HEK293 (cell line): ENCODE measurements around the gene PBX2.
A peak's percentile ranks its signal among the peaks of the same experiment; 100 is the strongest.

ENCODE experiments used
- MYNN ChIP-seq: fragments of 450-650 bp; formaldehyde crosslinking; IDR thresholded peaks from 2 replicates; pipeline ENCODE4 v1.5.1; 2016; ENCODE audit warnings: missing biosample characterization, missing genetic modification characterization, borderline replicate concordance
- SETDB1 ChIP-seq: IDR thresholded peaks from one replicate; pipeline ENCODE4 v1.6.1; 2017; ENCODE audit warnings: mild to moderate bottlenecking, low read length, moderate library complexity, mixed read lengths; ENCODE audit not compliant: insufficient read length
- TCF7L2 ChIP-seq: IDR thresholded peaks from 2 replicates; pipeline ENCODE4 v1.6.1; 2011; ENCODE audit warnings: low read depth, mild to moderate bottlenecking, inconsistent platforms, low read length, moderate library complexity, borderline replicate concordance
- ZBTB20 ChIP-seq: fragments of 450-650 bp; formaldehyde crosslinking; IDR thresholded peaks from 2 replicates; pipeline ENCODE4 v1.5.1; 2016; ENCODE audit warnings: missing biosample characterization, missing genetic modification characterization
- ZEB2 ChIP-seq: fragments of 450-650 bp; formaldehyde crosslinking; IDR thresholded peaks from 2 replicates; pipeline ENCODE4 v1.5.1; 2016; ENCODE audit warnings: missing biosample characterization, missing genetic modification characterization
- ZFP69B ChIP-seq: fragments of 450-650 bp; formaldehyde crosslinking; IDR thresholded peaks from 2 replicates; pipeline ENCODE4 v1.5.1; 2016; ENCODE audit warnings: missing biosample characterization, missing genetic modification characterization
- ZIC2 ChIP-seq: fragments of 450-650 bp; formaldehyde crosslinking; IDR thresholded peaks from 2 replicates; pipeline ENCODE4 v1.5.1; 2016; ENCODE audit warnings: missing biosample characterization, missing genetic modification characterization
- ZNF140 ChIP-seq: fragments of 450-650 bp; formaldehyde crosslinking; IDR thresholded peaks from 2 replicates; pipeline ENCODE4 v1.5.1; 2016; ENCODE audit warnings: missing biosample characterization, missing genetic modification characterization
- ZNF146 ChIP-seq: fragments of 450-650 bp; formaldehyde crosslinking; IDR thresholded peaks from 2 replicates; pipeline ENCODE4 v1.5.1; 2016; ENCODE audit warnings: missing biosample characterization, missing genetic modification characterization
- ZNF169 ChIP-seq: fragments of 450-650 bp; formaldehyde crosslinking; IDR thresholded peaks from 2 replicates; pipeline ENCODE4 v1.5.1; 2016; ENCODE audit warnings: missing biosample characterization, missing genetic modification characterization
- ZNF211 ChIP-seq: fragments of 450-650 bp; formaldehyde crosslinking; IDR thresholded peaks from 2 replicates; pipeline ENCODE4 v1.5.1; 2016; ENCODE audit warnings: low read depth, missing biosample characterization, missing genetic modification characterization
- ZNF248 ChIP-seq: fragments of 450-650 bp; formaldehyde crosslinking; IDR thresholded peaks from 2 replicates; pipeline ENCODE4 v1.5.1; 2017; ENCODE audit warnings: missing biosample characterization, missing genetic modification characterization
- ZNF341 ChIP-seq: fragments of 450-650 bp; formaldehyde crosslinking; IDR thresholded peaks from 2 replicates; pipeline ENCODE4; 2016; ENCODE audit warnings: low read depth, missing biosample characterization, missing genetic modification characterization
- ZNF354C ChIP-seq: fragments of 450-650 bp; formaldehyde crosslinking; IDR thresholded peaks from 2 replicates; pipeline ENCODE4 v1.5.1; 2016; ENCODE audit warnings: missing biosample characterization, missing genetic modification characterization, low read depth, borderline replicate concordance
- ZNF416 ChIP-seq: fragments of 450-650 bp; formaldehyde crosslinking; IDR thresholded peaks from 2 replicates; pipeline ENCODE4 v1.5.1; 2016; ENCODE audit warnings: missing biosample characterization, missing genetic modification characterization
- ZNF48 ChIP-seq: fragments of 450-650 bp; formaldehyde crosslinking; IDR thresholded peaks from 2 replicates; pipeline ENCODE4 v1.5.1; 2016; ENCODE audit warnings: missing biosample characterization, missing genetic modification characterization
- ZNF621 ChIP-seq: fragments of 450-650 bp; formaldehyde crosslinking; IDR thresholded peaks from 2 replicates; pipeline ENCODE4 v1.5.1; 2017; ENCODE audit warnings: missing biosample characterization, missing genetic modification characterization
- ZNF654 ChIP-seq: fragments of 450-650 bp; formaldehyde crosslinking; IDR thresholded peaks from 2 replicates; pipeline ENCODE4 v1.5.1; 2016; ENCODE audit warnings: low read depth, missing biosample characterization, missing genetic modification characterization
- ZXDB ChIP-seq: fragments of 450-650 bp; formaldehyde crosslinking; IDR thresholded peaks from 2 replicates; pipeline ENCODE4 v1.5.1; 2016; ENCODE audit warnings: missing biosample characterization, missing genetic modification characterization
- TF ChIP-seq, protein P1 (sequence below): fragments of 450-650 bp; formaldehyde crosslinking; IDR thresholded peaks from 2 replicates; pipeline ENCODE4 v1.5.1; 2017; ENCODE audit warnings: missing biosample characterization, missing genetic modification characterization
- TF ChIP-seq, protein P2 (sequence below): fragments of 450-650 bp; formaldehyde crosslinking; IDR thresholded peaks from 2 replicates; pipeline ENCODE4 v1.5.1; 2017; ENCODE audit warnings: missing biosample characterization, missing genetic modification characterization
- TF ChIP-seq, protein P3 (sequence below): fragments of 450-650 bp; formaldehyde crosslinking; IDR thresholded peaks from 2 replicates; pipeline ENCODE4 v1.5.1; 2016; ENCODE audit warnings: missing biosample characterization, missing genetic modification characterization
- TF ChIP-seq, protein P4 (sequence below): fragments of 450-650 bp; formaldehyde crosslinking; IDR thresholded peaks from 2 replicates; pipeline ENCODE4 v1.5.1; 2017; ENCODE audit warnings: missing biosample characterization, missing genetic modification characterization
- TF ChIP-seq, protein P5 (sequence below): fragments of 450-650 bp; formaldehyde crosslinking; IDR thresholded peaks from 2 replicates; pipeline ENCODE4 v1.5.1; 2016; ENCODE audit warnings: missing biosample characterization, missing genetic modification characterization

PBX2 gene

DNA sequence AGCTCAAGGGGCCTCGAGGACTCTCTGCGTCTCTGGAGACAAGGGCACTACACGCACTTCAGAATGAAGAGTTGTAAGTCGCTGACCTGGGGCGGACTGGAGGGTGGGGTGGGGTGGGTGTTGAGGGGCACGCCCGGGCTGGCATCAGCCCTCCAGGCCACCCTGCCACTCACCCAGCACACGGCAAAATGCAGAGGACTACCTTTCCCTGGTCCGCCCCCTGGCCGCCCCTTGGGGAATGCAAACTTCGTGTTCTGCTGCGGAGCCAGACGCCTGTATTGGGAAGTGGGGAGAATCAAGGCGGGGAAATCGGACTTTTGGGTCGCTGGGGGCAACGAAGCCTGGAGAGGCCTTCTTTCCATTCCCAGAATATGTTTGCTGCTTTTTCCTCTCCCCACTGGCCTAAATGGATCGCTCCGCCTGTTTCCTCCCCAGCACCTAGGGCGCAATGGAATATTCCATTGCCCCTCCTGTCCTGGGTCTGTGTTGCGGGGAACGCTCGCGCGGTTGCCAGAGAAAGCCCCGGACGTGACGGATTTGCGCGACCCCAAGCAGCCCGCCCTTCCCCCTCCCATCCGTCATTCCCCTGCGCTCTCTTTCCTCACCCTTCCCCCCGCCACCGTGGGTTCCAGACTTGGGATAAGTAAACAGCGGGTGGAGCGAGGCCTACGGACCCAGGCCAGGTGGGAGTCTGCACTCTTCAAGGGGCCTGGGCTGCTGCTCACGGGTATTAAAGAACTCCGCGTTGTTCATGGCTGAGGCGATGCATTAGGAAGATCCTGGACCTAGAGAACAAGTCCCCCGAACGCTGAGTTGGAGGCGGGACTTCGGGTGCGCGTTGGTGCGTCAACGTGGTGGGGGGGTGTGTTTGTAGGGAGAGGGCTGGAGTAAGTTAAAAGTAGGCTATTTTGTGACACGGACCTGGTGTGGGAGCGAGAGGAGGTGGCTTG, 36.2 kb downstream of the PBX2 start, which contains the start of gene PPT2 (continued):
- TF ChIP-seq ZNF621 (tag by site-specific recombination) (no peak), ZEB2 (tag by site-specific recombination) (peak; percentile 62; the same call in 1 of the 2 replicates), ZNF341 (tag by site-specific recombination) (no peak), ZNF48 (tag by site-specific recombination) (no peak), ZBTB20 (no peak; the same call in 1 of the 2 replicates), ZNF169 (no peak), ZFP69B (no peak; the same call in none of the 2 replicates), ZNF248 (tag by site-specific recombination) (no peak), ZNF146 (tag by site-specific recombination) (peak; percentile 28; the same call in 1 of the 2 replicates), ZXDB (tag by site-specific recombination) (peak; percentile 84), ZNF354C (tag by site-specific recombination) (no peak), ZNF211 (tag by site-specific recombination) (no peak), ZIC2 (no peak), TCF7L2 (no peak), ZNF654 (tag by site-specific recombination) (no peak), SETDB1 (no peak), MYNN (tag by site-specific recombination) (peak; percentile 68), ZNF140 (tag by site-specific recombination) (no peak), ZNF416 (tag by site-specific recombination) (no peak)
- TF ChIP-seq, protein P1, sequence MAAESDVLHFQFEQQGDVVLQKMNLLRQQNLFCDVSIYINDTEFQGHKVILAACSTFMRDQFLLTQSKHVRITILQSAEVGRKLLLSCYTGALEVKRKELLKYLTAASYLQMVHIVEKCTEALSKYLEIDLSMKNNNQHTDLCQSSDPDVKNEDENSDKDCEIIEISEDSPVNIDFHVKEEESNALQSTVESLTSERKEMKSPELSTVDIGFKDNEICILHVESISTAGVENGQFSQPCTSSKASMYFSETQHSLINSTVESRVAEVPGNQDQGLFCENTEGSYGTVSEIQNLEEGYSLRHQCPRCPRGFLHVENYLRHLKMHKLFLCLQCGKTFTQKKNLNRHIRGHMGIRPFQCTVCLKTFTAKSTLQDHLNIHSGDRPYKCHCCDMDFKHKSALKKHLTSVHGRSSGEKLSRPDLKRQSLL: no peak
- TF ChIP-seq, protein P2, sequence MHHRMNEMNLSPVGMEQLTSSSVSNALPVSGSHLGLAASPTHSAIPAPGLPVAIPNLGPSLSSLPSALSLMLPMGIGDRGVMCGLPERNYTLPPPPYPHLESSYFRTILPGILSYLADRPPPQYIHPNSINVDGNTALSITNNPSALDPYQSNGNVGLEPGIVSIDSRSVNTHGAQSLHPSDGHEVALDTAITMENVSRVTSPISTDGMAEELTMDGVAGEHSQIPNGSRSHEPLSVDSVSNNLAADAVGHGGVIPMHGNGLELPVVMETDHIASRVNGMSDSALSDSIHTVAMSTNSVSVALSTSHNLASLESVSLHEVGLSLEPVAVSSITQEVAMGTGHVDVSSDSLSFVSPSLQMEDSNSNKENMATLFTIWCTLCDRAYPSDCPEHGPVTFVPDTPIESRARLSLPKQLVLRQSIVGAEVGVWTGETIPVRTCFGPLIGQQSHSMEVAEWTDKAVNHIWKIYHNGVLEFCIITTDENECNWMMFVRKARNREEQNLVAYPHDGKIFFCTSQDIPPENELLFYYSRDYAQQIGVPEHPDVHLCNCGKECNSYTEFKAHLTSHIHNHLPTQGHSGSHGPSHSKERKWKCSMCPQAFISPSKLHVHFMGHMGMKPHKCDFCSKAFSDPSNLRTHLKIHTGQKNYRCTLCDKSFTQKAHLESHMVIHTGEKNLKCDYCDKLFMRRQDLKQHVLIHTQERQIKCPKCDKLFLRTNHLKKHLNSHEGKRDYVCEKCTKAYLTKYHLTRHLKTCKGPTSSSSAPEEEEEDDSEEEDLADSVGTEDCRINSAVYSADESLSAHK: 0 out of 2 replicates have a peak, but pooled peaks have one; percentile 19
- TF ChIP-seq, protein P3, sequence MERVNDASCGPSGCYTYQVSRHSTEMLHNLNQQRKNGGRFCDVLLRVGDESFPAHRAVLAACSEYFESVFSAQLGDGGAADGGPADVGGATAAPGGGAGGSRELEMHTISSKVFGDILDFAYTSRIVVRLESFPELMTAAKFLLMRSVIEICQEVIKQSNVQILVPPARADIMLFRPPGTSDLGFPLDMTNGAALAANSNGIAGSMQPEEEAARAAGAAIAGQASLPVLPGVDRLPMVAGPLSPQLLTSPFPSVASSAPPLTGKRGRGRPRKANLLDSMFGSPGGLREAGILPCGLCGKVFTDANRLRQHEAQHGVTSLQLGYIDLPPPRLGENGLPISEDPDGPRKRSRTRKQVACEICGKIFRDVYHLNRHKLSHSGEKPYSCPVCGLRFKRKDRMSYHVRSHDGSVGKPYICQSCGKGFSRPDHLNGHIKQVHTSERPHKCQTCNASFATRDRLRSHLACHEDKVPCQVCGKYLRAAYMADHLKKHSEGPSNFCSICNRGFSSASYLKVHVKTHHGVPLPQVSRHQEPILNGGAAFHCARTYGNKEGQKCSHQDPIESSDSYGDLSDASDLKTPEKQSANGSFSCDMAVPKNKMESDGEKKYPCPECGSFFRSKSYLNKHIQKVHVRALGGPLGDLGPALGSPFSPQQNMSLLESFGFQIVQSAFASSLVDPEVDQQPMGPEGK (tag by site-specific recombination): peak; percentile 36
- TF ChIP-seq, protein P4, sequence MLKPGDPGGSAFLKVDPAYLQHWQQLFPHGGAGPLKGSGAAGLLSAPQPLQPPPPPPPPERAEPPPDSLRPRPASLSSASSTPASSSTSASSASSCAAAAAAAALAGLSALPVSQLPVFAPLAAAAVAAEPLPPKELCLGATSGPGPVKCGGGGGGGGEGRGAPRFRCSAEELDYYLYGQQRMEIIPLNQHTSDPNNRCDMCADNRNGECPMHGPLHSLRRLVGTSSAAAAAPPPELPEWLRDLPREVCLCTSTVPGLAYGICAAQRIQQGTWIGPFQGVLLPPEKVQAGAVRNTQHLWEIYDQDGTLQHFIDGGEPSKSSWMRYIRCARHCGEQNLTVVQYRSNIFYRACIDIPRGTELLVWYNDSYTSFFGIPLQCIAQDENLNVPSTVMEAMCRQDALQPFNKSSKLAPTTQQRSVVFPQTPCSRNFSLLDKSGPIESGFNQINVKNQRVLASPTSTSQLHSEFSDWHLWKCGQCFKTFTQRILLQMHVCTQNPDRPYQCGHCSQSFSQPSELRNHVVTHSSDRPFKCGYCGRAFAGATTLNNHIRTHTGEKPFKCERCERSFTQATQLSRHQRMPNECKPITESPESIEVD (tag by site-specific recombination): no peak
- TF ChIP-seq, protein P5, sequence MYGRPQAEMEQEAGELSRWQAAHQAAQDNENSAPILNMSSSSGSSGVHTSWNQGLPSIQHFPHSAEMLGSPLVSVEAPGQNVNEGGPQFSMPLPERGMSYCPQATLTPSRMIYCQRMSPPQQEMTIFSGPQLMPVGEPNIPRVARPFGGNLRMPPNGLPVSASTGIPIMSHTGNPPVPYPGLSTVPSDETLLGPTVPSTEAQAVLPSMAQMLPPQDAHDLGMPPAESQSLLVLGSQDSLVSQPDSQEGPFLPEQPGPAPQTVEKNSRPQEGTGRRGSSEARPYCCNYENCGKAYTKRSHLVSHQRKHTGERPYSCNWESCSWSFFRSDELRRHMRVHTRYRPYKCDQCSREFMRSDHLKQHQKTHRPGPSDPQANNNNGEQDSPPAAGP: peak; percentile 29
- TF ChIP-seq, all 188 proteins: peak for 57
